Esophagus (tissue), 2 donors: ENCODE measurements around the gene ERCC8. TPM values are rescaled to one million over a fixed set of nuclear protein-coding genes. Genes with fewer than 3 reads are reported as not detected.

ENCODE experiments used
- H3K27ac ChIP-seq, 2 donors: one replicate each; pipeline ENCODE4 v1.5.1; 2013; ENCODE audit warnings: low read depth in 2 of 2, mild to moderate bottlenecking in 2 of 2, inconsistent platforms in 1 of 2, low read length in 1 of 2, moderate library complexity in 1 of 2
- H3K27me3 ChIP-seq, 2 donors: one replicate each; pipeline ENCODE4 v1.6.1; 2013; ENCODE audit warnings: low read length in 2 of 2, control low read depth in 1 of 2, mild to moderate bottlenecking in 1 of 2; ENCODE audit not compliant: insufficient read depth in 2 of 2, control insufficient read depth in 1 of 2
- H3K36me3 ChIP-seq, 2 donors: one replicate each; pipeline ENCODE4 v1.6.1; 2013; ENCODE audit warnings: low read length in 1 of 2; ENCODE audit not compliant: control insufficient read depth in 2 of 2, insufficient read depth in 2 of 2
- H3K4me1 ChIP-seq, 2 donors: one replicate each; pipeline ENCODE4 v1.6.1; 2013; ENCODE audit warnings: low read length in 1 of 2; ENCODE audit not compliant: control insufficient read depth in 2 of 2, insufficient read depth in 2 of 2
- H3K4me3 ChIP-seq, 2 donors: one replicate each; pipeline ENCODE4 v1.5.1; 2013; ENCODE audit warnings: low read length in 2 of 2, mild to moderate bottlenecking in 2 of 2, low read depth in 1 of 2, moderate library complexity in 1 of 2
- H3K9me3 ChIP-seq, 2 donors: one replicate each; pipeline ENCODE4 v1.6.1; 2013; ENCODE audit warnings: mild to moderate bottlenecking in 2 of 2, low read depth in 1 of 2, low read length in 1 of 2, moderate library complexity in 1 of 2; ENCODE audit not compliant: control insufficient read depth in 2 of 2, insufficient read depth in 1 of 2
- WGBS, 2 donors: extraction: QIAGEN DNeasy Blood & Tissue Kit; methylation state at CpG; one replicate each; pipeline ENCODE4 v1.1.7; 2013; 5-methylcytosine and 5-hydroxymethylcytosine counted together
- polyA plus RNA-seq, 2 donors: library from polyadenylated mRNA; stranded (reverse); fragments of 200-250 nt; gene quantifications; one replicate each; pipeline ENCODE4 v1.2.3, GENCODE V29; 2013
- donor health status: healthy with polysubstance abuse.
- donor health status: Bipolar disorder and iron deficiency.

Gene ERCC8
- polyA plus RNA-seq, 2 donors: 2.5 to 4.2 TPM

GRCh38 chr5:60929024-60929423 lies 15.8 kb downstream of the ERCC8 start:
- WGBS, 2 donors: 77 to 80% methylated on average over 6 of the region's 6 CpGs
- H3K27me3 ChIP-seq: no peaks in the 10 kb centered on the region
- H3K9me3 ChIP-seq: no peaks in the 10 kb centered on the region
- no peaks in the 10 kb centered on the region for H3K4me1 ChIP-seq
- no peaks in the 10 kb centered on the region for H3K36me3 ChIP-seq
- no peak overlapping the region for H3K27ac ChIP-seq
- no peak overlapping the region for H3K4me3 ChIP-seq

DNA sequence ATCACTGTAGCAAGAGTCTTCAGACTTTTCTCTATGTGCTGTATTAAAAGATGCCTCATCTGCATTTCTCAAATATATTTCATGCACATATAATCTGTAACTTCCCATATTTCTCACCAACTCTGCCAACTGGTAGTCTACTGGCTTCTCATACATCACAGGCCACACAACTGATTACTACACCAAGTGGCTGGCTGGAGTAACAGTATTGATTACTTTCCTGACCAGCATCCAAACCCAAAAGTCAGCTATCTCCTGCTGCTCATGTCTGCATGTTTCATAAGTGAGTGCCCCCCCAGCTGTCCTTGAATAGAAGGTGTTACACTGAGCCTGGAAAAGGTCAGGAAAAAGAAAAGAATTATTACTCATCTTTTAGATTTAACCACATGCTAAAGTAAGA lies 17.4 kb downstream of the ERCC8 start:
- Histone ChIP-seq H3K4me1 (no peaks in the 10 kb centered on the region), H3K4me3 (no peak overlapping the region), H3K27ac (no peak overlapping the region), H3K9me3 (no peaks in the 10 kb centered on the region), H3K36me3 (no peaks in the 10 kb centered on the region), H3K27me3 (no peaks in the 10 kb centered on the region)

- WGBS, 2 donors: 98 to 99% methylated on average over 2 of the region's 2 CpGs
- Histone ChIP-seq H3K27ac (no peak overlapping the region), H3K36me3 (no peaks in the 10 kb centered on the region), H3K9me3 (no peaks in the 10 kb centered on the region), H3K4me3 (no peak overlapping the region), H3K27me3 (no peaks in the 10 kb centered on the region), H3K4me1 (no peaks in the 10 kb centered on the region)
These were observed 26.4 kb downstream of the ERCC8 start for GRCh38 chr5:60918466-60918865.

DNA sequence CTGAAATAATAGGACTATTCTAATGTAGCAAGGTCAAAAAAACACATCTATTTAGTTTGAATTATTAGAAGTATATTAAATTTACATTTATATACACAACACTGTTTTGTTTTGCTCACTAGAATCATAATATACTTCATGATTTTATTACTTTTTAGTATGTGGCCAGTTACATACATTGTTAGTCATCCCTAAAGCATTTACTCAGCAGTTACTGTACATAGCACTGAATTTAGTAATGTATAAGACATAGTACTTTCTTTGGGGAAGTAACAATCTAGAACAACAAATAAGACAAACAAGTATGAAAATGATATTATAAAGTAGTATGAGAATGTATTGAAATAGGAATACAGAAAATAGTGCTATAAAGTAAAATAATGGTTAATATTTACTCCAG lies 28.2 kb downstream of the ERCC8 start:
- Histone ChIP-seq H3K4me3 (no peak overlapping the region), H3K36me3 (no peaks in the 10 kb centered on the region), H3K4me1 (no peaks in the 10 kb centered on the region), H3K27ac (no peak overlapping the region), H3K9me3 (no peaks in the 10 kb centered on the region), H3K27me3 (no peaks in the 10 kb centered on the region)

DNA sequence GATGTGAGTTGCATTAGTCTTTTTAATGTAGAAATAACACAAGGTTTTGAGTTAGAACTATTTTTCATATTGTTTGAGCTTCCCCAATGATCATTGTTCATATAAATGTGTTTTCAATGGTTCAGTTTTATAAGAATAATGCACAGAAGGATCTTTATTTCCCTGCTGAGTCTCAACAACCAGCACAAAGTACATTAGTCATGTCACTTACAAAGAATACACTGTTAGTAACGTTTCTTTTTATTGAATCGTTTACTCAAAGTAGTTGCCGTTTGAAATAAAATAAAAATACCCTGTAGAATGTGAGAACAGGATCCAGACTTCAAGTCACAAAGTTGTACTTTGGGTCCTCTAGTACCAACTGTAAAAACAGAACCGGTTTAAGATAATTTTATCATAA lies 41.5 kb downstream of the ERCC8 start:
- Histone ChIP-seq H3K36me3 (peaks cover 0 to 3% of the 10 kb centered on the region in 2 donors), H3K9me3 (no peaks in the 10 kb centered on the region), H3K4me3 (no peak overlapping the region), H3K4me1 (no peaks in the 10 kb centered on the region), H3K27me3 (no peaks in the 10 kb centered on the region), H3K27ac (no peak overlapping the region)
- WGBS, 2 donors: 66 to 75% methylated on average over 4 of the region's 4 CpGs

DNA sequence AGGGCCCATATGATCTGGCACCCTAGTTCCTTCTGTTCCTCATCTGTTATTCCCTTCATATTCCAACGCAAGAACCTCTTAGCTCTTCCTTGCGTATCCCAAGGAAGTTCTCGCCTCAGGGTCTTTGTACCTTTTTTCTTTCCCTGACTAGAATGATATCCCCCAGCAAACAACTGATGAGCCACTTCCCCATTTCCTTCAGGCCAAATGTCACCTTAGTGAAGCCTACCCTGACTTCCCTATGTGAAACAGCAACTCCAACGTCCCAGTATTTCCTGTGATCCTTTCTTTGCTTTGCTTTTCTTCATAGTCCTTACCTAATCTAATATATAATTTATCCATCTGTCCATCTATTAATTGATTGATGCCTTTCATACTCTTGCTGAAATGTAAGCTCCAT lies 47.9 kb downstream of the ERCC8 start:
- Histone ChIP-seq H3K4me1 (no peaks in the 10 kb centered on the region), H3K27me3 (no peaks in the 10 kb centered on the region), H3K4me3 (no peak overlapping the region), H3K36me3 (no peaks in the 10 kb centered on the region), H3K27ac (no peak overlapping the region), H3K9me3 (no peaks in the 10 kb centered on the region)
- 93% methylated on average over 4 of the region's 4 CpGs for WGBS, 2 donors

DNA sequence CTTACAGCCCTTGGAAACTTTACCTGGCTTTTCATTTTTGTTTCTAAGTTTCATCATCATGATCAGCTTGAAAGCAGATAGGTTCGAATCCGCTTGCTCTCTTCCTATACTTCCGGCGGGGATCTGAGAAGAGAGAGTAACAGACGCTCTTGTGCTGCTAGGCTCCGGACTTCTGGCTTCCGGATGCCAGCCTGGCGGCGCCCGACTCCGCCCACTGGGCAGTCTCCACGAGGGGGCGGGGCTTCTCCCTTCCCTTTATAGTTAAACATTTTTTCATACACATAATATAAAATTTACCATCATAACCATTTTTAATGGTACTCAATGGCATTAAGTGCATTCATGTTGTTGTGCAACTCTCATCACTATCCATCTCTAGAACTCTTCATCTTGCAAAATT lies 51.3 kb downstream of the ERCC8 start:
- Histone ChIP-seq H3K27me3 (no peaks in the 10 kb centered on the region), H3K4me3 (no peak overlapping the region), H3K27ac (no peak overlapping the region), H3K9me3 (no peaks in the 10 kb centered on the region), H3K36me3 (no peaks in the 10 kb centered on the region), H3K4me1 (no peaks in the 10 kb centered on the region)
- WGBS, 2 donors: 97% methylated on average over 13 of the region's 13 CpGs

- Histone ChIP-seq H3K27me3 (no peaks in the 10 kb centered on the region), H3K27ac (no peak overlapping the region), H3K9me3 (no peaks in the 10 kb centered on the region), H3K4me3 (no peak overlapping the region), H3K4me1 (no peaks in the 10 kb centered on the region), H3K36me3 (no peaks in the 10 kb centered on the region)
- WGBS, 2 donors: 91 to 93% methylated on average over 2 of the region's 2 CpGs
These were observed 53.2 kb downstream of the ERCC8 start for GRCh38 chr5:60891667-60892066.

DNA sequence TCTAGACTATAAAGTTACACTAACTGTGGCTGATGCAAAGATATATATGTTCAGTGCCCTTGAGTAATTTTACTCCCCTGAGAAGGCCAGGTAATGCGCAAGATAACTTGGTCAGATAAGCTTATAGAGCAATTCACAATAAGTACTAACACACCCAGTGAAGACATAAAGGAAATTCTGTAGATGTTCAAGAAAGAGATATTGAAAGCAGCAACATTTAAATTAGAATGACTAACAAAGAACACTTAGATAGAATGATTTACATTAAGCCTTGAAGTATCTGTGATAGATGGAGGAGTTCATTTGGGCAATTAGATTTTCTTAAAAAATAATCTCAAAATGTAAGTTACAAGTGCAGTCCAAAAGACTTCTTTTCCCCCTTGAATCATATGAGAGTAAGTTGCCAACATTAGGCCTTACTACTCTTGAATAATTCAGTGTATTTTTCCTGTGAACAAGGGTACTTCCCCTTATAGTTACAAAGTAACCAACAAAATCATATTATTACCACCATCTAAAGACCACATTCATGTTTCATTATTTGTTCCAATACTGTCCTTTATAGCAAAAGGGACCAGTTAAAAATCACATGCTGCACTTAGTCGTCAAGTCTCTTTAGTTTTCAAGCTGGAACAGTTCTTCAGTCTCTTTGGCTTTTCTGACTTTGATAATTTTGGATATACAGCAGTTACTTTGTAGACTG lies 56.4 kb downstream of the ERCC8 start:
- H3K9me3 ChIP-seq: no peaks in the 10 kb centered on the region
- no peaks in the 10 kb centered on the region for H3K36me3 ChIP-seq
- WGBS, 2 donors: 67 to 93% methylated on average over 2 of the region's 2 CpGs
- H3K27me3 ChIP-seq: no peaks in the 10 kb centered on the region
- H3K4me1 ChIP-seq: no peaks in the 10 kb centered on the region
- H3K27ac ChIP-seq: no peak overlapping the region
- no peak overlapping the region for H3K4me3 ChIP-seq

- no peaks in the 10 kb centered on the region for H3K27me3 ChIP-seq
- H3K4me1 ChIP-seq: no peaks in the 10 kb centered on the region
- no peaks in the 10 kb centered on the region for H3K9me3 ChIP-seq
- no peaks in the 10 kb centered on the region for H3K36me3 ChIP-seq
- 84 to 89% methylated on average over 2 of the region's 2 CpGs for WGBS, 2 donors
- H3K4me3 ChIP-seq: no peak overlapping the region
- H3K27ac ChIP-seq: no peak overlapping the region
These were observed 57.1 kb downstream of the ERCC8 start for GRCh38 chr5:60887746-60888145.
